CD4-positive, CD25-positive, alpha-beta regulatory T cell (primary cell): ENCODE data around the gene GEMIN4. TPM values are rescaled to one million over a fixed set of nuclear protein-coding genes. Genes with fewer than 3 reads are reported as not detected.

Source experiments
- ATAC-seq, 2 donors: fragments of 150-1000 bp; cut with Tn5 transposase; one replicate each; pipeline ENCODE4 v1.10.0; 2021; ENCODE audit warnings: low read depth in 2 of 2, moderate number of reproducible peaks in 2 of 2, moderate library complexity in 1 of 2
- DNase-seq, 3 donors: peaks; one replicate each; pipeline versions ENCODE4 v3.0.0 to v3.0.0-alpha.2; 2012 to 2022; ENCODE audit warnings: mixed read lengths in 1 of 3
- H3K27ac ChIP-seq: one replicate; pipeline ENCODE4 v1.7.0; 2013; ENCODE audit warnings: mild to moderate bottlenecking, low read length; ENCODE audit not compliant: insufficient read depth, poor library complexity, severe bottlenecking
- H3K27me3 ChIP-seq: one replicate; pipeline ENCODE4 v1.7.0; 2013; ENCODE audit warnings: low read length; ENCODE audit not compliant: control insufficient read depth, insufficient read depth
- H3K36me3 ChIP-seq: one replicate; pipeline ENCODE4 v1.7.0; 2013; ENCODE audit warnings: mild to moderate bottlenecking, low read length, moderate library complexity; ENCODE audit not compliant: control insufficient read depth, insufficient read depth
- H3K4me1 ChIP-seq: 2 replicates; pipeline ENCODE4 v1.7.0; 2013; ENCODE audit warnings: mild to moderate bottlenecking, low read length; ENCODE audit not compliant: insufficient read depth, control insufficient read depth, poor library complexity, severe bottlenecking
- H3K4me3 ChIP-seq: one replicate; pipeline ENCODE4 v1.7.0; 2013; ENCODE audit warnings: low read depth, mild to moderate bottlenecking, low read length, moderate library complexity
- H3K9me3 ChIP-seq, 2 experiments: 1 replicate in 1 of 2; 2 replicates in 1 of 2; pipeline ENCODE4 v1.7.0; 2013; ENCODE audit warnings: low read length in 2 of 2, mild to moderate bottlenecking in 1 of 2, moderate library complexity in 1 of 2; ENCODE audit not compliant: control insufficient read depth in 2 of 2
- H3K27ac Mint-ChIP-seq, 3 donors: one replicate each; pipeline ENCODE4 v1.8.0; 2020 to 2022; ENCODE audit warnings: mild to moderate bottlenecking in 3 of 3, mixed read lengths in 3 of 3, moderate library complexity in 2 of 3
- H3K27me3 Mint-ChIP-seq: one replicate; pipeline ENCODE4 v1.8.0; 2022; ENCODE audit warnings: mild to moderate bottlenecking, mixed read lengths
- H3K36me3 Mint-ChIP-seq: one replicate; pipeline ENCODE4 v1.8.0; 2020; ENCODE audit warnings: mixed read lengths
- H3K4me1 Mint-ChIP-seq, 4 donors: one replicate each; pipeline ENCODE4 v1.8.0; 2020 to 2022; ENCODE audit warnings: mixed read lengths in 4 of 4, mild to moderate bottlenecking in 1 of 4
- H3K4me3 Mint-ChIP-seq, 4 donors: one replicate each; pipeline ENCODE4 v1.8.0; 2020 to 2022; ENCODE audit warnings: mild to moderate bottlenecking in 4 of 4, mixed read lengths in 4 of 4, moderate library complexity in 3 of 4
- H3K9me3 Mint-ChIP-seq, 7 donors: one replicate each; pipeline ENCODE4 v1.8.0; 2020 to 2022; ENCODE audit warnings: mixed read lengths in 7 of 7, mild to moderate bottlenecking in 3 of 7, moderate library complexity in 2 of 7
- polyA plus RNA-seq, 4 donors: library from polyadenylated mRNA; unstranded; fragments of 300-500 nt; fragmentation: Illumina TruSeq; gene quantifications; one replicate each; pipeline ENCODE4 v1.2.3, GENCODE V29; 2021
- total RNA-seq: library from RNA; stranded (reverse); gene quantifications from one replicate; pipeline ENCODE4 v1.2.3, GENCODE V29; 2022

Gene GEMIN4
- total and polyA plus RNA-seq, 5 donors from 2014 or later = 9.2 to 34.7 (median 15.9) TPM

DNA sequence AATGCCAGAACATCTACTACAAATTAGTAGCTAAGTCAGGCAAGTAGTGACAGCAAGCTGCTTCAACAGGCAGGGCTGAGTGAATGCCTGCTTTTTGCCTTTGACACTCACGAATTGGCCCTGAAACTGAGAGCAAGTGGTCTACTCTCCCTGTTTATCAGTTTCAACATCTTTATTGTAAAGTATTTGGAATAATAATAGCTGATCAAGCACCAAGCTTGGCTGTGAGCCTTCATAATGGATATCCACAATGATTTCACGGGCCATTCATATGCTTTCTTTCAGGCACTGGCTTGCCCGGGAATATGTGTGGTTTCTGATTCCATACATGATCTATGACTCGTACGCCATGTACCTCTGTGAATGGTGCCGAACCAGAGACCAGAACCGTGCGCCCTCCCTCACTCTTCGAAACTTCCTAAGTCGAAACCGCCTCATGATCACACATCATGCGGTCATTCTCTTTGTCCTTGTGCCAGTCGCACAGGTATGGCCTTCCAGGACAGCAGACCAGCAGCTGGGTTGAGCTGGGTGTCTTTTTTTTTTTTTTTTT is 14.4 kb downstream of the GEMIN4 start:
- Histone ChIP-seq H3K4me3 (no peak overlapping the region), H3K4me1 (peaks cover 9% of the 10 kb centered on the region), H3K27me3 (peaks cover 2% of the 10 kb centered on the region), H3K36me3 (peaks cover 8% of the 10 kb centered on the region), H3K27ac (no peak overlapping the region), H3K9me3 (no peaks in the 10 kb centered on the region)
- ATAC-seq (no peak), DNase-seq (no peak)
- Mint-ChIP-seq H3K9me3 (no peaks in the 10 kb centered on the region), H3K27me3 (peaks cover 10% of the 10 kb centered on the region), H3K4me3 (no peak overlapping the region), H3K36me3 (peaks cover 5% of the 10 kb centered on the region), H3K27ac (no peak overlapping the region), H3K4me1 (peaks cover 0 to 19% (median 10%) of the 10 kb centered on the region in 4 donors)

DNA sequence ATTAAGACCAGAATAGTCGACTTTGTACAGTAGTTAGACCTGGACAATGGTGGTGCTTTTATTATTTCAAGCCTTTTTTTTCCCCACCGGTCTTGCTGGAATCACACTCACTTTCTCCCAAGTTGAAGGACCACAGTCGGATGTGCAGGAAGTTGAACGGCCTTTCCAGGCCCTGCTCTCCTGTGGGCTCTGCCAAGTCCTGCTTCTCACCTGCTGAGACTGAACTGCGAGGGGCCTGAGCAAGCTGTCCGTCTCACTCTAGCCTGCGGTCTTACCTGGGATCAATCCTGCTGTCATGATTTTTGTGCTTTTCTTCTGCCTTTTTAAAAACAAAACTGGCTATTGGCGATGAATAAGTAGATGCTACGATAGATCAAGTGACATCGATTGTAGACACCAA is 18.3 kb downstream of the GEMIN4 start:
- Mint-ChIP-seq H3K9me3 (no peaks in the 10 kb centered on the region), H3K4me3 (peak overlapping the region; percentile 81 to 89 (median 82)), H3K36me3 (no peaks in the 10 kb centered on the region), H3K27me3 (peaks cover 30% of the 10 kb centered on the region), H3K27ac (no peak overlapping the region), H3K4me1 (peaks cover 0 to 11% (median 3%) of the 10 kb centered on the region in 4 donors)
- Histone ChIP-seq H3K4me1 (peaks cover 13% of the 10 kb centered on the region), H3K9me3 (no peaks in the 10 kb centered on the region), H3K36me3 (no peaks in the 10 kb centered on the region), H3K27me3 (peaks cover 11% of the 10 kb centered on the region), H3K4me3 (no peak overlapping the region), H3K27ac (no peak overlapping the region)
- DNase-seq (no peak), ATAC-seq (no peak)

DNA sequence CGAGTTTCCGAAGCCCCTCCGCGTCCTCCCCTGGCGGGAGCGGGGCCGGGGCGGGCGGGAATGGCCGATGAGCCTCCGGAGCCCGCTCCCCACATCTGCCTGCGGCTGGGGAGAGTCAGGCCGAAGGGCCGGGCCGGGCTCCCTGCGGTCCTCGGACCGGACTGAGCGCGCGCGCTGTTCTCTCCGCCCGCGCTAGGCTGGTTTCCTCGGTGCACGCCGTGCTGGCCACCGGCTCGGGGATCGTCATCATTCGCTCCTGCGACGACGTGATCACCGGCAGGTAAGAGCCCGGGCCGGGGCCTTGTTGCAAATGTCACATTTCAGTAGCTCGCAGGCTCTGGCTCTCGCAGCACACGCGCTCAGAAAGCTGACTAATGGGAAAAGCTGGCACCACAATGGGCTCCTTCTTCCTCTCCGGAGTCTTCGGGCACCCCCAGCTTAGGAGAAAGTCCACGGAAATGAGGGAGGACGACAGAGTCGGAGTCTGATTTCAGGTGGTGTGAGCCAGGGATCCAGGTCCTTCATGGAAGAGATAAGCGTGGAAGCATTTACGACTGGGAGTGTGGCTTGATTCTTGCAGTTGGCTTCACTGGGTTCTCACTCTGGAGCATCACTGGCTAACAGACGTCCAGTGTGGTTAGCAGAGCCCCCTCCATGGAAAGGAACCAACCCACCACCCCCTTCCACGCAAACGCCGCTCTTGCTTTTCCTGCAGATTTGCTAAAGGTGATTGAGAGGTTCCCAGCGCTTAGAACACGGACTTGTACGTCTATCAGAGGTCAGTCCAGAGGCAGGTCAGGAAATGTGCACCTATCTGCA is 19.0 kb downstream of the GEMIN4 start:
- peaks cover 13% of the 10 kb centered on the region for H3K4me1 ChIP-seq
- no peaks in the 10 kb centered on the region for H3K9me3 ChIP-seq
- H3K36me3 ChIP-seq = no peaks in the 10 kb centered on the region
- Mint-ChIP-seq H3K27ac (no peak overlapping the region), H3K4me3 (peak overlapping the region; percentile 81 to 89 (median 82)), H3K36me3 (no peaks in the 10 kb centered on the region), H3K27me3 (peaks cover 30% of the 10 kb centered on the region), H3K9me3 (no peaks in the 10 kb centered on the region), H3K4me1 (peaks cover 0 to 11% (median 3%) of the 10 kb centered on the region in 4 donors)
- peaks cover 11% of the 10 kb centered on the region for H3K27me3 ChIP-seq
- ATAC-seq = peak; percentile 21 to 26
- H3K4me3 ChIP-seq = no peak overlapping the region
- peak in 1 of 3 donors; percentile 37 for DNase-seq
- no peak overlapping the region for H3K27ac ChIP-seq

DNA sequence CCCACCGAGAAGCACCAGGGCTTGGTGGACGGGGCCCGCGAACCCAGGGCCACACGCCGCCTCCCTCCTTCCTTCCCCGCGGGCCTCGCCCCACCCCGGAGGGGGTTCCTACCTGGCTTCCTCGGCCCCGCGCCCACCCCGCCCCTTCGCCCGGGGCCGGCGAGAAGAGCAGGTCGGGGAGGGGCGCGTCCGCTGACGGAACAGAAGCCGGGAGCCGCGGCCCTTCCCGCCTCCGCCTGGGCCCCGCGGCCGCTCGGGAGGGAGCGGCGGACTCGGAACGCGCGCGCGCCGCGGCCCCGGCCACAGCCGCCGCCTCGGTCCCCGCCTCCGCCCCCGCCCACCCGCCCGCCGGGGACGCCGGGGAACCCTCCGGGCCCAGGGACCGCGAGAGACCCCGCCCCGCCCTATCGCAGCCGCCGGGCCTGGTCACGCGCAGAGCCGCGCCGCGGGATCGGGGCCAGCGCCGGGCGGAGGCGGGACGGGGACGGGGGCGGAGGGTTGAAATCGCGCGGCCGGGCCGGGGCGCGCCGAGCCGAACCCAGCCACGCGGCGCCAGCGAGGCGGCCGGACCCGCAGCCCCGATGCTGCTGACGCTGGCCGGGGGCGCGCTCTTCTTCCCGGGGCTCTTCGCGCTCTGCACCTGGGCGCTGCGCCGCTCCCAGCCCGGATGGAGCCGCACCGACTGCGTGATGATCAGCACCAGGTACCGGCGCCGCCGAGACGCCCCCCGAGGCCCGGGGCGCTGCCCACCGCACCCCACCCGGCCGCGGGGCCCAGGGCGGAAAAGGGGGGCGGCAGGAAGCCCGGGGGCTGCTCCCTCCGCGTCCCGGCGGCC is 19.8 kb downstream of the GEMIN4 start, which contains the start of gene TLCD3A:
TLCD3A (plus strand) TSS at position 530 of the 835 bp plus-strand sequence; CDS start at position 582, 52 bp downstream.
- no peaks in the 10 kb centered on the region for H3K9me3 Mint-ChIP-seq
- ATAC-seq = peak; percentile 48 to 66
- Histone ChIP-seq H3K9me3 (no peaks in the 10 kb centered on the region), H3K27ac (no peak within 1 kb of the TSS), H3K27me3 (peaks cover 11% of the 10 kb centered on the region), H3K36me3 (no peaks in the 10 kb centered on the region), H3K4me3 (no peak within 1 kb of the TSS), H3K4me1 (peaks cover 13% of the 10 kb centered on the region)
- H3K27me3 Mint-ChIP-seq = peaks cover 30% of the 10 kb centered on the region
- peak; percentile 20 to 32 (median 21) for DNase-seq
- no peaks in the 10 kb centered on the region for H3K36me3 Mint-ChIP-seq
- peaks cover 0 to 11% (median 3%) of the 10 kb centered on the region in 4 donors for H3K4me1 Mint-ChIP-seq
- peak within 1 kb of the TSS; percentile 81 to 89 (median 85) for H3K4me3 Mint-ChIP-seq
- no peak within 1 kb of the TSS for H3K27ac Mint-ChIP-seq

DNA sequence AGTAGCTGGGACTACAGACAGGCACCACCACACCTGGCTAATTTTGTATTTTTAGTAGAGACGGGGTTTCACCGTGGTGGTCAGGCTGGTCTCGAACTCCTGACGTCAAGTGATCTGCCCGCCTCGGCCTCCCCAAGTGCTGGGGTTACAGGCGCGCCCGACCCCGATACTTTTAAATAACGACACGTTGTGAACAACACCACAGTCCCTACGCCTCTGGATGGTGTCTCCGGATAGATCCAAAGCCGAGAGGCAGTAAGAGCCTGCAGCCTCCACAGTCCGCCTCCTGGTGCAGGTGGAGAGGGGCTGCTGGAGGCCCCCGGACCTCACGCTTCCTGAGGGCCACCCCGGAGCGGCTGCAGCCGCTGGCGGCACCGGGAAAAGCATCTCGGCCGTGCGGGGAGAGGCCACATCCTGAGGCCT is 20.4 kb downstream of the GEMIN4 start:
- DNase-seq (no peak), ATAC-seq (no peak)
- H3K4me1 ChIP-seq = peaks cover 13% of the 10 kb centered on the region
- H3K27ac Mint-ChIP-seq = no peak overlapping the region
- no peaks in the 10 kb centered on the region for H3K36me3 Mint-ChIP-seq
- H3K36me3 ChIP-seq = no peaks in the 10 kb centered on the region
- peaks cover 34% of the 10 kb centered on the region for H3K27me3 Mint-ChIP-seq
- peaks cover 0 to 11% (median 3%) of the 10 kb centered on the region in 4 donors for H3K4me1 Mint-ChIP-seq
- H3K27me3 ChIP-seq = peaks cover 11% of the 10 kb centered on the region
- H3K27ac ChIP-seq = no peak overlapping the region
- H3K9me3 ChIP-seq = no peaks in the 10 kb centered on the region
- peak overlapping the region; percentile 67 to 88 (median 72) for H3K4me3 Mint-ChIP-seq
- no peak overlapping the region for H3K4me3 ChIP-seq
- no peaks in the 10 kb centered on the region for H3K9me3 Mint-ChIP-seq

DNA sequence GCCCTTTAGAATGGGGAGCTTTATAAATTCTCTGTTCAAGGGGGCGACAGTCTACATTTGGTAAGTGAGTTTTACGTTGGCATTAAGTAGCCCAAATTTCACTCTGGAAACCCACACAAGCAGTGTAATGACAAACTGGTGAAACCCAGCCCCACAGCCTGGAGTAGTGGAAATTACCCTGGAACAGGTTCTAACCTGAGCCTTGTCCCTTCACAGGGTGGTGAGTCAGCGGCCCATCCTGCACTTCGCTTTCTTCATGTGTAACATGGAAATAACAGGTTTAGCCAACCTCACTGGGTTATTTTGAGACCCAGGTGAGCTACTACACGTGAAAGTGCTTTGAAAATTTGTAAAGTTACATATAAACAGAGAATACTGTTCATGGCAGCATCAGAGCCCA is 23.2 kb downstream of the GEMIN4 start:
- Mint-ChIP-seq H3K4me1 (peaks cover 0 to 11% (median 0%) of the 10 kb centered on the region in 4 donors), H3K27me3 (peaks cover 33% of the 10 kb centered on the region), H3K36me3 (no peaks in the 10 kb centered on the region), H3K4me3 (no peak overlapping the region), H3K27ac (no peak overlapping the region), H3K9me3 (no peaks in the 10 kb centered on the region)
- Histone ChIP-seq H3K27me3 (peaks cover 11% of the 10 kb centered on the region), H3K4me3 (no peak overlapping the region), H3K27ac (no peak overlapping the region), H3K36me3 (no peaks in the 10 kb centered on the region), H3K4me1 (peaks cover 13% of the 10 kb centered on the region), H3K9me3 (no peaks in the 10 kb centered on the region)
- no peak for DNase-seq
- no peak for ATAC-seq

DNA sequence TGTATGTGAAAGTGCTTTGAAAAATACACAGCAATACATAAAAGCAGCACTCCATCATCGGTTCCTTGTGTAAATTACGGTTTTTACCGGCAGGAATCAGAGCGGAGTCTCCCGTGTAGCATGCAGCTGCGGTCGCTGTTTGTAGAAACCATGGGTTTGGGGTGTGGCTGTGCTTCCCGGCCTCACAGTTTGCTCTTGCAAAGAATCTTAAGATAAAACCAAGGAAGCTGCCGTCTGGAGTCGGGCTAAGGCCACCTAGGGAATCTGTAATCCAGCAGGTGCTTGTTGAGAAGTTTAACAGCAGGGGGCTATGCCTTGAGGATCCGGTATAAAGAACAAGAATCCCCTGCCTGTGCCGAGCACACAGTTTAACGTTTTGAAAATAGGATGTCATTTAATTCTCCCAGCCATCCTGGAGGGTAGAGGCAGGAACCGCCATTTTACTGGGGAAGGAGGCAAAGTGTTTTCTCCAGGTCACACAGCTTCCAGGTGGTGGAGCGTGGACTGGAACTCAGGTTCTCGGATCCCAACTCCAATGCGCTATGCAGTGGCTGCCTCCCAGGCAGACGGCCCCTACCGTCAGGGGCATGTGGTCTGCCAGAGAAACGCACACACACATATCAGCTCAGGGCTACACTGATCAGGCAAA is 25.7 kb downstream of the GEMIN4 start:
- H3K9me3 ChIP-seq = no peaks in the 10 kb centered on the region
- H3K27ac ChIP-seq = no peak overlapping the region
- ATAC-seq = no peak
- Mint-ChIP-seq H3K4me3 (peak overlapping the region in 1 of 4 donors; percentile 58), H3K4me1 (peaks cover 0 to under 1% (median 0%) of the 10 kb centered on the region in 4 donors), H3K27ac (no peak overlapping the region), H3K36me3 (no peaks in the 10 kb centered on the region), H3K9me3 (no peaks in the 10 kb centered on the region), H3K27me3 (peaks cover 27% of the 10 kb centered on the region)
- H3K27me3 ChIP-seq = peaks cover 9% of the 10 kb centered on the region
- DNase-seq = no peak
- H3K4me3 ChIP-seq = no peak overlapping the region
- no peaks in the 10 kb centered on the region for H3K36me3 ChIP-seq
- no peaks in the 10 kb centered on the region for H3K4me1 ChIP-seq
